DND-41 (cell line): ENCODE measurements around the gene GFOD1.

Experiments
- CTCF ChIP-seq: IDR thresholded peaks from 2 replicates; pipeline ENCODE4 v1.5.1; 2012; ENCODE audit warnings: borderline replicate concordance, low read length, moderate library complexity, mild to moderate bottlenecking; ENCODE audit not compliant: poor library complexity, severe bottlenecking; ENCODE audit errors: extremely low read depth
- EZH2 ChIP-seq: IDR thresholded peaks from 3 replicates; pipeline ENCODE4 v1.6.1; 2012; ENCODE audit warnings: borderline replicate concordance, low read depth, mild to moderate bottlenecking, moderate library complexity, low read length, inconsistent platforms; ENCODE audit not compliant: severe bottlenecking

GRCh38 chr6:13423252-13423651 lies 64.1 kb downstream of the GFOD1 start:
- TF ChIP-seq CTCF (no peak), EZH2 (no peak)
